ENCODE measurements around the gene DNAJC11.
"Not testable (repeated sequence)": the region's sequence is repeated elsewhere in the genome, so short reads cannot be mapped to it uniquely, and the experiment has no call there.

Gene DNAJC11

DNA sequence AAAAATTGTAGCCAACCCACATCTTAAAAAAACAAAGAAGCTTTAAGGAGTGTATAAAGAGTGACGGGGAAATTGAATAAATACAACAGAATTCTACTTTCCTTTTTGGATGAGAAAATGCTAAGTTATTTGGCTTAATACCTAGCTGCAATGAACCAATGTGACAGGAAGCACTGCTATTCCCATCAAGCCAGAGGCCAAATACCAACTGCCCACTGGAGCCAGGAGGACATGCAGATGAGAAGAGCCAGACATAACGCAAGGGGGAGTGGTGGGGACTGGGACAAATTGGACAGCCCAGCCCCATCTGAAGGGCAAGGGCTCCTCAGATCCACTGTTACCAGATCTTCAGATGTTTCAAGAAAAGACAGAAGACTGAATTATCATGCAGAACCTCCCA lies 25.7 kb downstream of the DNAJC11 start:
- Mint-ChIP-seq H3K27ac (no peak overlapping the region), H3K9me3 (no peaks in the 10 kb centered on the region), H3K4me1 (no peaks in the 10 kb centered on the region), H3K4me3 (no peak overlapping the region), H3K36me3 (peaks cover 62% of the 10 kb centered on the region), H3K27me3 (no peaks in the 10 kb centered on the region)
- ATAC-seq = no peak

DNA sequence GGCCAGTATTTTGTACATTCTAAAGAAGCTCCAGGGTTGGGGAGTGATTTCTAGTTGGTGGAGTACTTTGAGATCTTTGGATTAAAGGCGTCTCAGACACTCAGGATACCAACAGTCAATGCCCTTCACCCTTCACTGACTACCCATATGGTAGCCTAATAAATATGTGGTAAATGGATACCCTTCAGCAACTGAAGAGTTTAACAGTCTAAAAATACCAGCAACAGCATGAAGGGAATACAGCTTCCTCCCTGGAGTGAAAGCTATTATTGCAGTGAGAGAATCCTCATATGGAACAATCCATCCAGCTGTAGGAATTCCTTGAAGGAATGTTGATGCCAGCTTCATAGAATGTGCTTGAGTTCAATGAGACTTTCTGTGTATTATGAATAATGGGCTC lies 26.8 kb downstream of the DNAJC11 start:
- H3K27me3 Mint-ChIP-seq = no peaks in the 10 kb centered on the region
- ATAC-seq = no peak
- H3K27ac Mint-ChIP-seq = no peak overlapping the region
- no peaks in the 10 kb centered on the region for H3K4me1 Mint-ChIP-seq
- no peak overlapping the region for H3K4me3 Mint-ChIP-seq
- no peaks in the 10 kb centered on the region for H3K9me3 Mint-ChIP-seq
- peaks cover 54% of the 10 kb centered on the region for H3K36me3 Mint-ChIP-seq

DNA sequence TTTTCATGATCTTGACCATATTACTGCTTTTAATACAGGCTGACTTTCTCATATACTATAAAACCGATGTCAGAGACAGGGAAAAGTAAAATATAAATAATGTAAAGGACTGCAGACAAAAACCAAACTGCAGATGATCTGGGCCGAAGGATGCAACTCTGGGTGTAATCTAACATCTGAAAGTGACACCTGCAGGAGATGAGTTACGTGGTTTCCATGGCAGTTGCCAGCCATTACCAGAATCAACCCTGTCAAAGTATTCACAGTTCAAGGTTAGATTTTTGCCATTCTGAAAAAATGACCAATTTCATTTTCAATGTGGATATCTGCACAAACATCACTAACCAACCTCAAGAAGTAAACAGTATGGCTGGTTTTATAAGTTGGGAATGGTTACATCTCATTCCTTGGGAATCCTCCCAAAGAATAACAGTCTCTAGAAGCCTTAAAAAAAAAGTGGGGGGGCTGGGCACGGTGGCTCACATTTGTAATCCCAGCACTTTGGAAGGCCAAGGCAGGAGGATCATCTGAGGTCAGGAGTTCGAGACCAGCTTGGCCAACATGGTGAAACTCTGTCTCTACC lies 27.7 kb downstream of the DNAJC11 start:
- Mint-ChIP-seq H3K27ac (no peak overlapping the region), H3K27me3 (no peaks in the 10 kb centered on the region), H3K4me3 (no peak overlapping the region), H3K4me1 (no peaks in the 10 kb centered on the region), H3K9me3 (no peaks in the 10 kb centered on the region), H3K36me3 (peaks cover 52% of the 10 kb centered on the region)
- no peak for ATAC-seq

DNA sequence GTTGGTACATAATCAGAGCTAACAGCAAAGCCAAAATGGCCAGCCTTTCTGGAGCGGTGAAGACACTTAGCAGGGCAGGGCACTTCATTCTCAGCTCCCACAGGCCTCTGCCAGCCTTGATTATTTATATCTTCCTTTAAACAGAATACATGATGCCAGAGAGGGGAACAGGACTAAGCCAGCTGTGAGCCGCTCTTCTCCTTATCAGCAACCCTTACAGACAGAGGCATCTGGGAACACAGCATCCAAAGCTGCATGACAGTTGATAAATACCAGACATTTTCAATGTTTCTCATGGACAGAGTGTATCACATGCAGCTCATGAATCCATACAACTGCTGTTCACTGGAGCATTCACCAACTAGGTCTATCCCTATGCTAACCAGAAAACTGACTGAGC lies 29.1 kb downstream of the DNAJC11 start:
- peaks cover 49% of the 10 kb centered on the region for H3K36me3 Mint-ChIP-seq
- no peak overlapping the region for H3K27ac Mint-ChIP-seq
- no peaks in the 10 kb centered on the region for H3K27me3 Mint-ChIP-seq
- no peaks in the 10 kb centered on the region for H3K4me1 Mint-ChIP-seq
- no peaks in the 10 kb centered on the region for H3K9me3 Mint-ChIP-seq
- no peak overlapping the region for H3K4me3 Mint-ChIP-seq
- no peak for ATAC-seq

DNA sequence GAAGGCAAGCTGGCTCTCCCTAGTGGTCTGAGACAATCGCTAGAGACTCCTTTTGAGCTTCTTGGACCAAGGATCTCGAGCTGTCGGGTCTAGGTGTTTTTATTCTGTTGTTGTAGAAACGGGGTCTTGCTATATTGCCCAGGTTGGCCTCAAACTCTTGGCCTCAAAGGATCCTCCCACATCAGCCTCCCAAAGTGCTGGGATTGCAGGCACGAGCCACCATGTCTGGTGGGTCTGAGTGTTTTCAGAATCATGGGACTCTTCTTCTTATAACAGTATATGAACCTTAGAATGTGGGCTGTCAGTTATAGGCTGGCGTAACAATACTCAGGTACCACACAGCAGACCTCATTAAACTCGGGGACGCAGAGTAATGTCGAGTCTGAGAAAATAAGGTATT lies 33.1 kb downstream of the DNAJC11 start:
- Mint-ChIP-seq H3K36me3 (peaks cover 55% of the 10 kb centered on the region), H3K27me3 (no peaks in the 10 kb centered on the region), H3K27ac (no peak overlapping the region), H3K4me3 (no peak overlapping the region), H3K4me1 (no peaks in the 10 kb centered on the region), H3K9me3 (no peaks in the 10 kb centered on the region)
- ATAC-seq = no peak

DNA sequence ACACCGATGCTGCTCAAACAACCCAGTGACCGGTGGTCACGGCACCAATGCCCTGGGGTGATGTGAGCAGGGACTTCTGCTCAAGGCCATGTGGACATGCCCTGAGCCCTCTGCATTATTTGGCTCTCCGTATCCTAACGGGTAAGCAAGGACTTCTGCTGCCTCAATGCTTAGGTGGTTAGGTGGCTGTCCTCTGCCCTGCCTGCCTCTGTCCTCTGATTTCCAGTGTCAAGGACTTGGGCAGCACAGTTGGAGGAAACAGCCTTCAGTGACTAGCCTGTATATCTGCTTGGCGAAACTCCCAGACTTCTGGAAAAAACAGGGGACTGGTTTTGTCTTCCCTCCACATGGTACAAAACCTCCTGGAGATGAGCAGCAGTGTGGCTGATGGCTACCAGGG lies 34.5 kb downstream of the DNAJC11 start:
- H3K36me3 Mint-ChIP-seq = peaks cover 47% of the 10 kb centered on the region
- H3K9me3 Mint-ChIP-seq = no peaks in the 10 kb centered on the region
- no peak for ATAC-seq
- no peaks in the 10 kb centered on the region for H3K4me1 Mint-ChIP-seq
- H3K27me3 Mint-ChIP-seq = no peaks in the 10 kb centered on the region
- no peak overlapping the region for H3K4me3 Mint-ChIP-seq
- H3K27ac Mint-ChIP-seq = no peak overlapping the region

DNA sequence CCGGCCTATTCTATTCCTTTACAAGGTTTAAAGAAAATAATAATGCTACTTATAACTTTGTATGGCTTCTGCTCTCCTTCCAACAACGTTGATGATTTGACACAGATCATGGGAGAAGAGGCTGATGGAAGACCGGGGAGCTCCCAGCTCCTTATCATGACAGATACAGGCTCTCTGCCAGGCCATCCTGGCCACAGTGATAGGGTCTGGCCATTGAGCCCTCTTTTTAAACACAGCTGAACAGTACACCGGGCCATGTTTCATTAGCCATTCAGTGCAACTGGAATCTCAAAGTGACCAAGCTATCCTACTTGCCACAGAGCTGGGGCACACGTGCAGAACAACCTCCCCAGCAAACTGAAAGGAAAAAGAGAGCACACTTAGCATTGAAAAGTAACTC lies 34.9 kb downstream of the DNAJC11 start:
- Mint-ChIP-seq H3K27ac (no peak overlapping the region), H3K4me1 (no peaks in the 10 kb centered on the region), H3K4me3 (no peak overlapping the region), H3K36me3 (peaks cover 43% of the 10 kb centered on the region), H3K27me3 (no peaks in the 10 kb centered on the region), H3K9me3 (no peaks in the 10 kb centered on the region)
- ATAC-seq = no peak

DNA sequence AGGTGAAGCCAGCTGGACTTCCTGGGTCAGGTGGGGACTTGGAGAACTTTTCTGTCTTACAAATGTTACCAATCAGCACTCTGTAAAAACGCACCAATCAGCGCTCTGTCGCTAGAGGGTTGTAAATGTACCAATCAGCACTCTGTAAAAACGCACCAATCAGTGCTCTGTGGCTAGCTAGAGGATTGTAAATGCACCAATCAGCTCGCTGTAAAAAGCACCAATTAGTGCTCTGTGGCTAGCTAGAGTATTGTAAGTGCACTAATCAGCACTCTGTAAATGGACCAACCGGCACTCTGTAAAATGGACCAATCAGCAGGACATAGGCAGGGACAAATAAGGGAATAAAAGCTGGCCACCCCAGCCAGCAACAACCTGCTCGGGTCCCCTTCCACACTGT lies 39.1 kb downstream of the DNAJC11 start:
- H3K4me1 Mint-ChIP-seq, H3K9me3 Mint-ChIP-seq, H3K27ac Mint-ChIP-seq, ATAC-seq, H3K27me3 Mint-ChIP-seq, H3K4me3 Mint-ChIP-seq: not testable (repeated sequence)
- H3K36me3 Mint-ChIP-seq = peaks cover 33% of the 10 kb centered on the region

DNA sequence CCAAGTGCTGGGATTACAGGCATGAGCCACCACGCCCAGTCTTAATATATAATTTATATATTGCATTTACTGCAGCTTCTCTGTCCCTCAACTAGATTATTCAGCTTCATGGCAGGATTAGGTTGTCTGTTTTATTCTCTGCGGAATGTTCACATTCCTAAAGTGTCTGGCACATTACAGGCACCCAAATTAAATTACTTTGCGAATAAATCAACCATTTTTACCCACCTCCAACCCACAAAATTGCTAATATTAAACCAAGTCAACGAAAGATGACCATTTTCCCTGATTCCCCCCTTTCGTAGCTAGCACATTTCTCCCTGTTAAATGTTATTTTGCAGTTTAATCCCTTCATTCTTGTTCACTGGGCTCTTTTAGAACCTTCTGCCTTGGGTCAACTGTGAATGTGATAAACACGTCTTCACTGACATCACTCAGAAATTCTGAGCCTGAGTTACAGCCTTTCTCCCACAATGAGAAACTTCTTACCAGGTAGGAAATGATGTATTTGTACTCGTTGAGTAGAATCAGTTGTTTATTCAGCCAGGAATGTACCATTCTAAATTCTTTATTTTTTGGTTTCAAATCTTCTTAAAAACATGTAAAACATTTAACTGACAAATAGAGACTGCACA lies 41.1 kb downstream of the DNAJC11 start:
- Mint-ChIP-seq H3K27ac (no peak overlapping the region), H3K36me3 (peaks cover 27% of the 10 kb centered on the region), H3K4me1 (peaks cover 4% of the 10 kb centered on the region), H3K4me3 (no peak overlapping the region), H3K9me3 (no peaks in the 10 kb centered on the region), H3K27me3 (no peaks in the 10 kb centered on the region)
- ATAC-seq = no peak

DNA sequence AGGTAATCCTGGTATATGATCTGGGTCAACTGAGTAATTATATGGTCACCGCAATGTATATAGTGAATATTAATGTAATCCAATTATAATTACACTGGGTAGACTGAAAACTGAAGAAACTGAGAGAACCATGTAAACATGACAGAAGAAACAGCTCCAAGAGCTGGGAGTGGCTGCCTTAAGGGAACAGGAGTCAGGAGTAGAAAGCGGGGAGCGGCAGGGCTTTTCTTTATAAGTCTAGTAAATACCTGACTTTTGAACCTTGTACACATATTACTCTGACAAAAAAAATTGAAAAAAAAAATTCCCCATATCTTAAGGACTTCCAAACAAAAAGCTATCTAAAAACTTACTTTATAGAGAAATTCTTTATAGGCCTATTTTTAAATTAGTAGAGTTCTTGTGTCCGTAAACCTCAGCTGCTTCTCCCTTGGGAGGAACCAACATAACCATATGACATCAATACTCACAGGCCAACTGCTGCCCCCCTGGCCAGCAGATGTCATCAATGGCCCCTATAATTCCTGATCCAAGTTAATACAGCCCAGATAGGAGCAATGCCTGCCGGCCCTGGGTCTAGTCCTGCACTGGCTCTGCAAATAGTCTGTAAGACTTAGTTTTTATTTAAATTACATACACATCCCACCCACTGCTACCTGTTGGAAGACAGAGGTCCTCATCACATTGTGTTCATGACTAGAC lies 43.1 kb downstream of the DNAJC11 start:
- H3K4me1 Mint-ChIP-seq = peaks cover 4% of the 10 kb centered on the region
- no peak overlapping the region for H3K4me3 Mint-ChIP-seq
- ATAC-seq = no peak
- H3K27me3 Mint-ChIP-seq = no peaks in the 10 kb centered on the region
- H3K9me3 Mint-ChIP-seq = no peaks in the 10 kb centered on the region
- H3K36me3 Mint-ChIP-seq = peaks cover 18% of the 10 kb centered on the region
- H3K27ac Mint-ChIP-seq = no peak overlapping the region

DNA sequence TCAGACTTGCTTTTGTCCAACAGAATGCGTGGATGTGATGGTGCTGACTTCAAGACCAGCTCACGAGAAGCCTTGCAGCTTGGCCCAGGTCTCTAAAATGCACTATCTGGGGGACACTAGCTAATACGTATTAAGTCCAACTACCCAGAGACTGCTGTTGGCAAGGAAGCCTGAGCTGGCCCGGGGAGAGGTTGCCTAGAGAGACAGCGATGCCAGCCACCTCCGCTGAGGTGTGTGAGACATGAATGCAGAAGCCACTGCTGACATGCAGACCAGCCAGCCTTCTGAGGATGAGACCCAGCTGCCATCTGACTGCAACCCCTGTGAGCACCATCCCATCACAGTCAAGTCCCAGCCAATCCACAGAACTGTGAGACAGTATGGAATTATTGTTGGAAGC lies 44.5 kb downstream of the DNAJC11 start:
- H3K36me3 Mint-ChIP-seq = peaks cover 23% of the 10 kb centered on the region
- H3K4me1 Mint-ChIP-seq = peaks cover 4% of the 10 kb centered on the region
- ATAC-seq = no peak
- H3K27me3 Mint-ChIP-seq = no peaks in the 10 kb centered on the region
- no peak overlapping the region for H3K4me3 Mint-ChIP-seq
- no peaks in the 10 kb centered on the region for H3K9me3 Mint-ChIP-seq
- H3K27ac Mint-ChIP-seq = no peak overlapping the region

DNA sequence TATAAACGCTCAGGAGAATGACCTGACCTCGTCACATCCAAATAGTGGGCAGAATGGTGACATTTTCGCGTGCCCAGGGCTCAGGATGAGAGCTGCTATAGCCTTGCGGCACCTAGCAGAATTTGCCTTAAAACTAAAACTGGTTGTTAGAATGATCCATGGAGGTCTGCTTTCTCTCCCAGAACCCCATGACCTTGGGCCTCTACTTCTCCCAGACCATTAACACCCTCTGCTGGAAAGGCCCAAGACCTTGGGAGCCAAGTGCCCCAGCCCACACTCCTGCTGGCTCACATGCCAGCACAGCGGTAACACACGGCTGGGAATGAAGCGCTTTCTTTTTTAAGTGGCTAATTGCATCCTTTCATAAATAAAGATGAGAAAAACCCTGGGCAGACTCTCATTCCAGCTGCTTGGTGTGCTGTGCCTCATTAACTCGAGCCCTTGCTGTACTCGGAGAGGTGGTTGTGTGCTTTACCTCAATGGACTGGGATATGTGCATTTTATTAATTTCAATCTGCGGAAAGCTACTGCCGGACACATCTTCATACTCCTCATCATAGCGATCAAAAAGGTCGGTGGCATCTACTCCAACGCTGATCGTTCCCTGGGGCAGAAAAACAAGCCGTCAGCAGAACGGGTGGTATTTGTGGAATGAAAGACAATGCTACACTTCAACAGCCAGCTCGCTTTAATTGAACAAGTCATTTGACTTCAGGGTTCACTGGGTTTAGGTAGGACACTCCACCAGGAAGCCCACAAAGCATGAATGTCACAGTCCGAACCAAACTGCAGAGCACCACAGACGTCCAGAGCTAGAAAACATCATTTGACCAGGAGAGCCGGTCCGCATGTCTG lies 48.0 kb downstream of the DNAJC11 start:
- Mint-ChIP-seq H3K4me3 (no peak overlapping the region), H3K4me1 (no peaks in the 10 kb centered on the region), H3K36me3 (peaks cover 35% of the 10 kb centered on the region), H3K9me3 (no peaks in the 10 kb centered on the region), H3K27me3 (no peaks in the 10 kb centered on the region), H3K27ac (no peak overlapping the region)
- no peak for ATAC-seq

DNA sequence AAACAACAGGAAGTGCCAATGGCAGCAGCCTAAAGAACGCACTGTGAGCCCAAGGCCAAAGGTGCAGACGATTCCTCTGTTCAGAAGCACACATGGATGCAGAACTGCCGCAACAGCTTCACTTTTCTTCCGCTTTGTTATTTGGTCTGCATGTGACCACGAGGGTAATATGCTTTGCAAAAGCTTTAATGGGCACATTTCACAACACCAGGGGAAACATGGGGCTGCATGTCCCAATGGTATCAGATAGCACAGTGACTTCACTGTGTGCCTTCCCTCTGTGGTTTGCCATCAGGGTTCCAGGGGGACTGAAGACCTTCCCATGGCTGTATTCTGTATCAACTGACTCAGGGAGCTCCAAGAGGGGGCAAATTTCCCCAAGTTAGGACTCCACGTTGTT lies 48.6 kb downstream of the DNAJC11 start:
- Mint-ChIP-seq H3K27ac (no peak overlapping the region), H3K27me3 (no peaks in the 10 kb centered on the region), H3K36me3 (peaks cover 31% of the 10 kb centered on the region), H3K4me3 (no peak overlapping the region), H3K4me1 (no peaks in the 10 kb centered on the region), H3K9me3 (no peaks in the 10 kb centered on the region)
- no peak for ATAC-seq

DNA sequence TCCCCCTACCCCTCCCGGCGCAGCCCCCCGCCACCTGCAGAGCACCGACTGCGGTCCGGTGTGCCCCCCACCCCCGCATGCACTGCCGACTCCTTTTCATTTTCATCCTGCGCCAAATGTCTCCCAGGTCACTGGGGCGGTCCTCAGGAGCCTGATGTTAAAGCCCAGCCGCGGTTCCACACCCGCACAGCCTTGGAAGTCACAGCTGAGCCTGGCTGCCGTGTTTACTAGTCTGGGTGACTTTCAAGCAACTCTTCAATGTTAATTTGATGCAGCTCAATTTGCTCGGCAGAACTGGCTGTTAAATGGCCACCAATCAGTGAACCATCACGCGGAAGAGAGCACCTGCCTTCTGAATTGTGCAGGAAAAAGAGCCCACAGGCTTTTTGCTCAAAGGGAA lies 49.7 kb downstream of the DNAJC11 start:
- Mint-ChIP-seq H3K4me1 (no peaks in the 10 kb centered on the region), H3K36me3 (peaks cover 28% of the 10 kb centered on the region), H3K27ac (no peak overlapping the region), H3K9me3 (no peaks in the 10 kb centered on the region), H3K27me3 (no peaks in the 10 kb centered on the region), H3K4me3 (no peak overlapping the region)
- ATAC-seq = no peak

DNA sequence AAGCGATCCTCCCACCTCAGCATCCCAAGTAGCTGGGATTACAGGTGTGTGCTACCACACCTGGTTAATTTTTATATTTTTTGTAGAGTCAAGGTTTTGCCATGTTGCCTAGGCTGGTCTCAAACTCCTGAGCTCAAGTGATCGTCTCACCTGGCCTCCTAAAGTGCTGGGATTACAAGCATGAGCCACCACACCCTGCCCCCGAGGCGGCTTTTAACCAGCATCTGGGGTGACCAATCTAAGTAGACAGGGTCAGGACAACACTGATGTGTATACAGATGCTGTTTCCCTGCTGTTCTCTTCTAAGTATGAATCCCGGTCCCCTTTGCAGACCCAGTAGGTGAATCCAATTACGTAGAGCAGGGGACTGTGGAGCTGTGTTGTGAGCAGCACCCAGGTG lies 53.1 kb downstream of the DNAJC11 start:
- no peaks in the 10 kb centered on the region for H3K27me3 Mint-ChIP-seq
- no peaks in the 10 kb centered on the region for H3K9me3 Mint-ChIP-seq
- H3K4me3 Mint-ChIP-seq = no peak overlapping the region
- peaks cover 29% of the 10 kb centered on the region for H3K36me3 Mint-ChIP-seq
- no peaks in the 10 kb centered on the region for H3K4me1 Mint-ChIP-seq
- H3K27ac Mint-ChIP-seq = no peak overlapping the region
- no peak for ATAC-seq

All from stimulated activated memory B cell treated with anti-CD40 and anti-IgM and Interleukin-4, amounts not matched to agents 10 μg/mL and 1 μg/mL and 100 μg/mL, for 72 hours (primary cell).